GM12873 (cell line): ENCODE results near the gene ASPSCR1.

Experiments used
- TF ChIP-seq, protein P1 (sequence below): IDR thresholded peaks from 2 replicates; pipeline ENCODE4 v1.5.1; 2012; ENCODE audit warnings: low read depth, mild to moderate bottlenecking, moderate library complexity, low read length, control low read depth; ENCODE audit not compliant: insufficient read depth; ENCODE audit errors: missing control alignments

The ASPSCR1 gene

DNA sequence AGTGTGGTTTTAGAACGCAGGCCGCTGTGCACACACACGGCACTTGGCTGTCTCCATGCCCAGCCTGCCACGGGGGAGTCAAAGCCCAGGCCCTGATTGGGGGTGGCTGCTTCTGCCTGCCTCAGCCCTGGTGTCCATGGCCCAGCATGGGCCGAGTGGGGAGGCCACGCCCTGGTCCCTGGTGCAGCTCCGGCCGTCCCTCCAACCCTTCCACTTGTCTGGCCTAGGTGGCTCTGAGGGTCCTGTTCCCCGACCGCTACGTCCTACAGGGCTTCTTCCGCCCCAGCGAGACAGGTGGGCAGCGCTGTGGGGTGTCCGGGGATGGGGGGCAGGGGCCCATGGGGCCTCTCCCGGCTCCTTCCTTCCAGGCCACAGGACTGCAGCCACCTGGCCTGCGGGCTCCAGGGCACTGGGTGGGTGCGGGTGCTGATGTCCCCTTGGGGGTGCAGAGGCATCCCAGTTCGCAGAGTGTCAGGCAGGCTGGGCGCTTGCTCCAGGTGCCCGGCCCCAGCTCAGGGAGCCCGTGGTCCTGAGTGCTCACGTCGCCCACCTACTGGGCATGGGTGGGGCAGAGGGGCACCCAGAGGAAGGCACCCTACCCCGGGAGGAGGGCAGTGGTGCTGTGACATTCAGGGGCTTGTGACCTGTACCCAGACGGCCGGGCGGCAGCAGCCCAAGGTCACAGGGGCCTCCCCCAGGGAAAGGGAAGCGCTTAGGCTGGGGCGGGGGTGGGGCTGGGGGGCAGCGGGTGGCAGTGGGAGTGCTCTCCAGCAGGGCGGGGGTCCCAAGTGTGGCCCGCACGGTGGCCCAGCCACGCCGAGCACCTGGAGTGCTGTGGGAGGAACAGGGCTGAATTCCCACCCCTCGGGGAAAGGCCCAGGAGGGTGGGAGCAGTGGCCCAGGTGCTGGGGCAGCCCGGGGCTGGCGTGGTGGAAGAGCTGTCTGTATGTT, 33.4 kb downstream of the ASPSCR1 start:
- TF ChIP-seq, protein P1, sequence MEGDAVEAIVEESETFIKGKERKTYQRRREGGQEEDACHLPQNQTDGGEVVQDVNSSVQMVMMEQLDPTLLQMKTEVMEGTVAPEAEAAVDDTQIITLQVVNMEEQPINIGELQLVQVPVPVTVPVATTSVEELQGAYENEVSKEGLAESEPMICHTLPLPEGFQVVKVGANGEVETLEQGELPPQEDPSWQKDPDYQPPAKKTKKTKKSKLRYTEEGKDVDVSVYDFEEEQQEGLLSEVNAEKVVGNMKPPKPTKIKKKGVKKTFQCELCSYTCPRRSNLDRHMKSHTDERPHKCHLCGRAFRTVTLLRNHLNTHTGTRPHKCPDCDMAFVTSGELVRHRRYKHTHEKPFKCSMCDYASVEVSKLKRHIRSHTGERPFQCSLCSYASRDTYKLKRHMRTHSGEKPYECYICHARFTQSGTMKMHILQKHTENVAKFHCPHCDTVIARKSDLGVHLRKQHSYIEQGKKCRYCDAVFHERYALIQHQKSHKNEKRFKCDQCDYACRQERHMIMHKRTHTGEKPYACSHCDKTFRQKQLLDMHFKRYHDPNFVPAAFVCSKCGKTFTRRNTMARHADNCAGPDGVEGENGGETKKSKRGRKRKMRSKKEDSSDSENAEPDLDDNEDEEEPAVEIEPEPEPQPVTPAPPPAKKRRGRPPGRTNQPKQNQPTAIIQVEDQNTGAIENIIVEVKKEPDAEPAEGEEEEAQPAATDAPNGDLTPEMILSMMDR = no peak

DNA sequence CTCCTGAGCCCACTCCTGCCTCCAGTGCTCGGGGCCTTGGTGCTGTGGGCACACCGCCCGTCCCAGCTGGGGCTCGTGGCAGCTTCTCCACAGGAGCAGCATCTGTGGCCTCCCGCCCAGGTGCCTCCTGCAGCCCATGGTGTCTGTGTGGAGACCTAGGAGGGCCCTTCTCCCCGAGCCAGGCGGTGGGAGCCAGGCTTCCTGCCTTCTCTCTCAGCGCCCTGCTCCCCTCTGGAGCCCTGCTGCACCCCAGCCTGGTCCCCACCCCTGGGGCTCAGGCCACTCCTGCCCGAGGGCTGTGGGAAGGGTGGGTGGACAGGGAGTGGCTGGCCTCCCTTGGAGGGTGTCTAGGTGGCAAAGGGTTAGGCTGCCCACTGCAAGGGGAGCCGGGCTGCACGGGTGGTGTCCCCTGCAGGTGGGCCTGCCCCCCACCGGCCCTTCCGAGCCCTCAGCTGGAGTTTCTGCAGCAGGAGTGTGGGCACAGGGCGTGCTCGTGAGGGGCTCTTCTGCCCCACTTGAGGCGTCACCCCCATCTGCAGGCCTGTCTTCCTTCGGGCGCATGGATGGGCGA, 34.3 kb downstream of the ASPSCR1 start:
- TF ChIP-seq, protein P1 = no peak

DNA sequence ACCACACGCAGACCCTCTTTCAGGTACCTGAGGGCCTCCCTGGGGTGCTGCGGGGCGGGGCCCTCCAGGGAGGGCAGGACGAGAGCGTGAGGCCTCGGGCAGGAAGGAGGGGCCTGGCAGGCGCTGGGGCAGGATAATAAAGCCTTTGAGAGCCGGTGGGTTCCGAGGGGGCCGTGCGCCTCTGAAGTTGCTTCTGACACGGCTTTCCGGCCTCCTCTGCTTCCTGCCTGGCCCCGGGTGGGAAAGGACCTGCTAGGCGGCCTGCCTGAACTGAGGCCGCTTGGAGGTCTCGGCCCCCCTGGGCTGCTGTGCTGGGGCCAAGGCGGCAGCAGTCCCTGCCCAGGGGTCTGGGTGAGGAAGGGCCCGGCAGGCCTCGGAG, 34.8 kb downstream of the ASPSCR1 start:
- TF ChIP-seq, protein P1 = no peak

DNA sequence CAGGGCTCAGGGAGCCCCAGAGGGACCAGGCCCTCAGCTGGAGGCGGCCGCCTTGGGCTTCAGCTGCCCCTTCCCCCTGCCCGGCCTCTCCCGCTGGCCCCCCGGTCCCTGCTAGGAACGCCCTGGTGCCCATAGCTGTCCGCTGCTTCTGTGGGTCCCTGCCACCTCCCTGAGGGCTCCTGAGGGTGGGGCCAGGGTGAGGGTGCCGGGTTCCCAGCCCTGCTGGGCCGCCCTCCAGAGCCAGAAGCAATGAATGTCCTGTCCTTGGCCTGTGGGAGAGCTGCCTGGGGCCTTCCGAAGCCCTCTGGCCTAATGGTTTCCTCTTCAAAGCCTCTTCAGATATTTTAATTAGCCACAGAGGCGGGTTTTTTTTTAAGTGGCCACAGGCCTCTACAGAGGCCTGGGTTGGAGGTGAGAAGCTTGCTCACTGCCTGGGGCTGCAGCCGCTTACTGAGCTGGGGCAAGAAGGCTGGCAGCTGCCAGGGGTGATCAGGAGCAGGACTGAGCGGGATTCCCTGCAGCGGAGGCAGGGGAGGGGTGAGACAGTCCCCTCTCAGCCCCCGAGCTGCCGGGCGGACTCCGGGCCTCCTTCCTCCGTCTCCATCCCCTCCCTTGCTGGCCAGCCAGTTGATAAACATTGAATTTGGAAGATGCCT, 35.3 kb downstream of the ASPSCR1 start:
- TF ChIP-seq, protein P1 = no peak

DNA sequence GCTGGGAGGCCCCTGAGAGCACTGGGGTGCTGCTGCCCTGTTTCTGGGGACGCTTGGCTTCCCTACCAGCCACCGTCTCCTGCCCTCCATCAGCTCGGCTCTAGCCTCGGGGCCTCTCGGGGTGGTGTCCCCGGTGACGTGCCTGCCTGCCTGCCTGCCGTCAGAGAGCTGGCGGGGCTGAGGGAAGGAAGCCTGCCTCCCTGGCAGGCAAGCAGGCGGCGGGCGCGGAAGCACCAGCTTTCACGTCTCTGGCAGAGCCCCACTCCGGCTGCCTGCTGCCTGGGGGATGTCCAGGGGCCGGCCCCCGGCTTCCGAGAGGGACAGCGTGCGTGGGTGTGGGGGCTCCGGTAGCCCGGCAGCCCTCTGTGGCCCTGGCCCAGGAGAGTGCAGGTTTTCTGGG, 35.9 kb downstream of the ASPSCR1 start:
- TF ChIP-seq, protein P1 = no peak

DNA sequence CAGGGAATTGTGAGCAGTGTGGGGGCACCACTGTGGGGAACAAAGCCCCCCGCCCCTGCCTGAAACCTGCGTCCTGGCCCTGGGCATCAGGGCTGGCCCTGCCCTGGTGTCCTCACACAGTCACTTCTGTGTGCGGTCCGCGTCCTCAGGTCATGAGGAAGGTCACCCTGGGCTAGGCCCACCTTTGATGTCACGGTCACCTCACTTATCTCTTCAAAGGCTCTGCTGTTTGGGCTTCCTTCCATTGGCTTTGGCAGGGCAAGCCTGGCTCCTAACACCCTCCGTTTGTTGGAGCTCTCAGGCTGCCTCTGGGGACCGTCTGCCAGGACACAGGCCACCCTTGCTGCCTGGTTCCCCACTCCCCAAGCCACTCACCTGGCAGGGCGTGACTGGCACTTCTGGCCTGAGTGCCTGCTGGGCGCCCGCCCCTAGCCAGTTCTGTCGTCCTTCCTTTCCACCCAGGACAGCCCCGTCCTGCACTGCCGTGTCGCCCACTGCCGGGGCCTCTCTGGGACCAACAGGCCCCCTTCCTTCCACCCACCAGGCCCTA, 36.4 kb downstream of the ASPSCR1 start:
- TF ChIP-seq, protein P1 = no peak

DNA sequence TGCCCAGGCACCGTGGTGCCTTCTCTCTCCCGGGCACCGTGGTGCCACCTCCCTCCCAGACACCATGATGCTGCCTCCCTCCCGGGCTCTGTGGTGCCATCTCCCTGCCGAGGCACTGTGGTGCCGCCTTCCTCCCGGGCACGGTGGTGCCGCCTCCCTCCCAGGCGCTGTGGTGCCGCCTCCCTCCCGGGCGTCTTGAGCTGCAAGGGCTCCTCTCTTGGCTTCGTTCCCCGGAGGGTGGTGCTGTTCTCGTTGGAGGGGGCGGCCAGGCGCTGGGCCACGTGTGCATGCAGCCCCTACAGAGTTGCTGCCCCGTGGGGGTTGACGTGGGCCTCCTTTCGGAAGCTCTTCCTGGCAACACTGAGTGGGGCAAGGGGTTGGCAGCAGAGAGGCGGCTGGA, 37.0 kb downstream of the ASPSCR1 start:
- TF ChIP-seq, protein P1 = no peak
